ENCODE measurements around the gene FLOT1.

Gene FLOT1, protein sequence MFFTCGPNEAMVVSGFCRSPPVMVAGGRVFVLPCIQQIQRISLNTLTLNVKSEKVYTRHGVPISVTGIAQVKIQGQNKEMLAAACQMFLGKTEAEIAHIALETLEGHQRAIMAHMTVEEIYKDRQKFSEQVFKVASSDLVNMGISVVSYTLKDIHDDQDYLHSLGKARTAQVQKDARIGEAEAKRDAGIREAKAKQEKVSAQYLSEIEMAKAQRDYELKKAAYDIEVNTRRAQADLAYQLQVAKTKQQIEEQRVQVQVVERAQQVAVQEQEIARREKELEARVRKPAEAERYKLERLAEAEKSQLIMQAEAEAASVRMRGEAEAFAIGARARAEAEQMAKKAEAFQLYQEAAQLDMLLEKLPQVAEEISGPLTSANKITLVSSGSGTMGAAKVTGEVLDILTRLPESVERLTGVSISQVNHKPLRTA

DNA sequence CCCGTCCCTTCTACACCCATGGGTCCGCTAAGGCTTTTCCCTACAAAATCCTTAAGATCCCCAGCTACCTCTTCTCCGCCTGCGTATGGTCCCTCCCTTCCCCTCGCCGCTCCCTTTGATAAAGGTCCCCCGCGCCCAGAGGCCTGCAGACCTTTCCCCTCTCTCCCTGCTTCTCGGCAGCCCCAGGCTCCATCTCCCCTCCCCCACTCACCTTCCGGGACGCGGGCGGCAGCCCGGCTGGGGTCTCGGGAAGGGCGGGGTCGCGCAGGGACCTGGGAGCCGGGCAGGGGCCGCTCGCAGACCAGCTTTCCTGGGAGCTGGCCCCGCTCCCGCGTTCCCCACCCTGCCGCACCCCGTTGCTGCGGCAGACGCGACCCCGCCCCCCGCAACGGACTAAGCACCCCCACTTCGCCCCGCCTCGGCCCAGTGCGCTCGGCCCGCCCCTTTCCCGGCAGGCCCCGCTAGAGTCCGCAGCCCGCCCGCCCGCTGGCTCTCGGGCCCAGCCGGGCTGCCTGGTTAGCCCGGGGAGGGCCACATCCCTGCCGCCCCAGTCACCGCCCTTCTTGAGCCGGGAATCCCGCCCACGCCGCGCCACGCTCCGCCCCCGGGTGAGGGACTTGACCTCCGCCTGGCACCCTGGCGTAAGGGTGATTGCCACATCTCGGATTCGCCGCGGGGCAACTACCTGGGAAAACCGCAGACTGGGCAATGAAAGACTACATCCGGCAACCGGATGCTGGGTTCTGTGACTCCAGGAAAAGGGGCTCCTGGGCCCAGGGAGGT is at the start of gene FLOT1:
FLOT1 (minus strand) TSS at position 372 of the 783 bp plus-strand sequence. CDS start 498 bp downstream, outside the sequence.
- Mint-ChIP-seq H3K36me3 (ENCODE audit: low read depth) (peaks cover 48% of the 10 kb centered on the region), H3K27ac (peak within 1 kb of the TSS; percentile 92), H3K27me3 (ENCODE audit: low read depth) (no peaks in the 10 kb centered on the region), H3K9me3 (no peaks in the 10 kb centered on the region), H3K4me3 (peak within 1 kb of the TSS; percentile 95), H3K4me1 (ENCODE audit: low read depth) (peaks cover 53% of the 10 kb centered on the region)
- DNase-seq (ENCODE audit: low spot score), result peak; percentile 98

- no peak for DNase-seq (ENCODE audit: low spot score)
- Mint-ChIP-seq H3K9me3 (peaks cover 5% of the 10 kb centered on the region), H3K27ac (no peak overlapping the region), H3K4me3 (no peak overlapping the region), H3K27me3 (ENCODE audit: low read depth) (no peaks in the 10 kb centered on the region), H3K36me3 (ENCODE audit: low read depth) (peaks cover 7% of the 10 kb centered on the region), H3K4me1 (ENCODE audit: low read depth) (peaks cover 59% of the 10 kb centered on the region)
Measured at GRCh38 chr6:30790724-30791383, 48.4 kb upstream of the FLOT1 start.

DNA sequence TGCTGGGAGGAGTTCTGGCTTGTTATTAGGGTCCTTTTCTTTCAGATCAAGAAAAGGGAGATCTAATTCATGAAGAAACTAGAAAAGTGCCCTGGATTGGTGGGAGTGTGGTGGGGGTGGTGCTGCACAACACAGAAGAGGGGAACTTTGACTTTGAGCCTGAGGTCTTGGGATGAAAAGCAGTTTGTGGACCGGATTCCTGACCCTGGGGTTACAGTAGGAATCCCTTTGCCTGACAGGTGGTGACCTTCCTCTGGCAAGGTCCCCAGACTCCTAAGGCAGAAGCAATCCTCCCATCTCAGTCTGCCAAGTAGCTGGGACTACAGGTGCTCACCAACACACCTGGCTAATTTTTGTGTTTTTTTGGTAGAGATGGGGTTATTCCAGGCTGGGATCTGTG is 47.1 kb upstream of the FLOT1 start:
- DNase-seq (ENCODE audit: low spot score), result no peak
- Mint-ChIP-seq H3K27ac (no peak overlapping the region), H3K4me1 (ENCODE audit: low read depth) (peaks cover 61% of the 10 kb centered on the region), H3K27me3 (ENCODE audit: low read depth) (no peaks in the 10 kb centered on the region), H3K9me3 (peaks cover 9% of the 10 kb centered on the region), H3K36me3 (ENCODE audit: low read depth) (peaks cover 7% of the 10 kb centered on the region), H3K4me3 (peak overlapping the region; percentile 57)

DNA sequence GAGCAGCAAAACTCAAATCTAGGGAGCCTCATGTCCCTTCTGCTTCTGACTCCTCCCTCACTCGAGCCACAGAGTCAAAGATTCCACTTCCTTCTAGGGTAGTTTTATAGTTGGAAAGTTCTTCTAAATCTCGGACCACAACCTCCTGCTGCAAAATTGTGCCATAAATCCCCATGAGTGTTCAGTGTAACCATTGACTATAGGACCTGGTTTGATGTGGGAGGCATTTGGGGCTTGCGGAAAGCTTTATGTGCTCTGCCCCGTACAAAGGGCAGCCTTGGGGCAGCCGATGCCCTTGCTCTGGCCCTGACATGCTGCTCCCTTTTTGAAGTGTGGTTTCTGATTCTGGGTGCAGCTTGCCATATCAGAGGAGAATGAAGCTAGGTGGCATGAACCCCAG is 45.5 kb upstream of the FLOT1 start:
- Mint-ChIP-seq H3K4me1 (ENCODE audit: low read depth) (peaks cover 54% of the 10 kb centered on the region), H3K4me3 (peak overlapping the region; percentile 74), H3K36me3 (ENCODE audit: low read depth) (peaks cover 7% of the 10 kb centered on the region), H3K27ac (peak overlapping the region; percentile 87), H3K9me3 (peaks cover 9% of the 10 kb centered on the region), H3K27me3 (ENCODE audit: low read depth) (no peaks in the 10 kb centered on the region)
- peak; percentile 66 for DNase-seq (ENCODE audit: low spot score)

DNA sequence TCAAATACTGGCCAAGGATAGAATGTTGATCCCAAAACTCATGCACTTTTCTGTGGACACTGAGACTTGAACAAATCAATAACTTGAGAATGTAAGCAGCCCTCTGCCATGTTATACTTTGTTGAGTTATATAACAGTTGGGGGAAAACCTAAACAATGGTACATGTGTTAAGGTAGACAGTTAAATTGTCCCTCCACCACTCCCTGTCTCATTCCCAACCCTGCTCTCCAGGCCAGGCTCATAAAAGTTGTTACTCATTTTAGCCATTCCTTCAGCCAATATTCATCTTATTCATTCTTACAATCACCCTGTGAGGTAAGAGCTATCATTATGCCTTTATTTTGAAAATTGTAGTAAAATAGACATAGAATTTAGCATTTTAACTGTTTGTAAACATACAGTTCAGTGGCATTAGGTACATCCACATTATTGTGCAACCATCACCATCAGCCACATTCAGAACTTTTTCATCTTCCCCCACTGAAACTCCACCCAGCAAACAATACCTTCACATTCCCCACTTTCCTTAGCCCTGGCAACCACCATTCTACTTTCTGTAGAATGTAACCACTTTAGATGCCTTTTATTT is 40.0 kb upstream of the FLOT1 start:
- Mint-ChIP-seq H3K4me3 (no peak overlapping the region), H3K4me1 (ENCODE audit: low read depth) (peaks cover 57% of the 10 kb centered on the region), H3K36me3 (ENCODE audit: low read depth) (peaks cover 7% of the 10 kb centered on the region), H3K9me3 (peaks cover 9% of the 10 kb centered on the region), H3K27ac (no peak overlapping the region), H3K27me3 (ENCODE audit: low read depth) (no peaks in the 10 kb centered on the region)
- DNase-seq (ENCODE audit: low spot score), result no peak

DNA sequence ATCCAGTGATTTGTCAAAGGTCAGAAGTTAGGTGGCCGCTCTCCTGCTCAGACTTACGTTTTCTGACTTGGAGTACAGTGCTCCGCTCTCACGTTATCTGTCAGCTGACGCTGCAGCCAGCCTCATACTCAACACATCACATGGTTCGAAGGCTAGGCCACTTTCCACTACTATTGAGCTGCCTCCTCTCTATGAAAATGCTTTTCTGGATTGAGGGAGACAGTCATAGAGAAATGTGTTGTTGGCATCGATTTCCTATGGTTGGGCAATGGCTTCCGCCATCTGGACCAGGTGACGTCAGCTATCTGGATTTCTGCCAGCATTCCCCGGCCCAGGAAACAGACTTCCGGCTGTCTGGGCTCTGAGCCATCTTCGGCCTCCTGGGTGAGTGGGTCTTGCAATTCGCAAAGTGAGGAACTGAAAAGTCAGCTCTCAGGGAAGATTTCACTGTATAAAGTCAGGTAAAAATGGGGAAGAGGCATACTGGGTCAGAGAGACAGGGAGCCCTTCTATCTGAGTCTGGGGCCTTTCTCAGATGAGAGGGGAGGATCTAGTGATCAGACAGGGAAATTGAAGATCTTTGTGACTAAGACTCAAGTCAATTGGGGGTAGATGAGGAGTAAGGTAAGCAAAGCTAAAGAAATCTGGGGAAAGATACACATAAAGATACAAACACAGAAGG is 39.4 kb upstream of the FLOT1 start:
- H3K27me3 Mint-ChIP-seq (ENCODE audit: low read depth), result no peaks in the 10 kb centered on the region
- peaks cover 8% of the 10 kb centered on the region for H3K9me3 Mint-ChIP-seq
- peaks cover 60% of the 10 kb centered on the region for H3K4me1 Mint-ChIP-seq (ENCODE audit: low read depth)
- peak overlapping the region; percentile 53 for H3K4me3 Mint-ChIP-seq
- DNase-seq (ENCODE audit: low spot score), result no peak
- H3K36me3 Mint-ChIP-seq (ENCODE audit: low read depth), result peaks cover 6% of the 10 kb centered on the region
- H3K27ac Mint-ChIP-seq, result no peak overlapping the region

GRCh38 chr6:30781395-30781742 is 38.9 kb upstream of the FLOT1 start:
- H3K9me3 Mint-ChIP-seq, result peaks cover 4% of the 10 kb centered on the region
- H3K4me1 Mint-ChIP-seq (ENCODE audit: low read depth), result peaks cover 55% of the 10 kb centered on the region
- H3K36me3 Mint-ChIP-seq (ENCODE audit: low read depth), result peaks cover 2% of the 10 kb centered on the region
- H3K27me3 Mint-ChIP-seq (ENCODE audit: low read depth), result no peaks in the 10 kb centered on the region
- no peak for DNase-seq (ENCODE audit: low spot score)
- H3K4me3 Mint-ChIP-seq, result no peak overlapping the region
- H3K27ac Mint-ChIP-seq, result no peak overlapping the region

GRCh38 chr6:30780642-30780920 is 38.1 kb upstream of the FLOT1 start:
- H3K27ac Mint-ChIP-seq, result no peak overlapping the region
- DNase-seq (ENCODE audit: low spot score), result no peak
- H3K27me3 Mint-ChIP-seq (ENCODE audit: low read depth), result no peaks in the 10 kb centered on the region
- peaks cover 50% of the 10 kb centered on the region for H3K4me1 Mint-ChIP-seq (ENCODE audit: low read depth)
- H3K36me3 Mint-ChIP-seq (ENCODE audit: low read depth), result no peaks in the 10 kb centered on the region
- H3K4me3 Mint-ChIP-seq, result no peak overlapping the region
- peaks cover 4% of the 10 kb centered on the region for H3K9me3 Mint-ChIP-seq

- H3K9me3 Mint-ChIP-seq, result peaks cover under 1% of the 10 kb centered on the region
- H3K4me1 Mint-ChIP-seq (ENCODE audit: low read depth), result peaks cover 46% of the 10 kb centered on the region
- no peak overlapping the region for H3K4me3 Mint-ChIP-seq
- H3K27ac Mint-ChIP-seq, result no peak overlapping the region
- no peaks in the 10 kb centered on the region for H3K27me3 Mint-ChIP-seq (ENCODE audit: low read depth)
- H3K36me3 Mint-ChIP-seq (ENCODE audit: low read depth), result no peaks in the 10 kb centered on the region
- DNase-seq (ENCODE audit: low spot score), result no peak
Measured at GRCh38 chr6:30779850-30780641, 37.6 kb upstream of the FLOT1 start.

GRCh38 chr6:30778001-30778635 is 35.6 kb upstream of the FLOT1 start:
- Mint-ChIP-seq H3K4me3 (peak overlapping the region; percentile 39), H3K27me3 (ENCODE audit: low read depth) (no peaks in the 10 kb centered on the region), H3K9me3 (no peaks in the 10 kb centered on the region), H3K36me3 (ENCODE audit: low read depth) (no peaks in the 10 kb centered on the region), H3K4me1 (ENCODE audit: low read depth) (peaks cover 50% of the 10 kb centered on the region), H3K27ac (no peak overlapping the region)
- DNase-seq (ENCODE audit: low spot score), result no peak

DNA sequence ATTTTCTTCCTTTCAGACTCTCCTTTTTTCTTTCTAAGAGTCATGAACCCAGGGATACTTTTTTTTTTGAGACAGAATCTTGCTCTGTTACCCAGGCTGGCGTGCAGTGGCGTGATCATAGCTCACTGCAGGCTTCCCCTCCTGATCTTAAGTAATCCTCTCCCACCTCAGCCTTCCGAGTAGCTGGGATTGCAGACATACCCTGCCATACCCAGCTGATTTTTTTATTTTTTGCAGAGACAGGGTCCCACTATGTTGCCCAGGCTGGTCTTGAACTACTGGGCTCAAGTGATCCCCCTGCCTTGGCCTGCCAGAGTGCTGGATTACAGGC is 34.6 kb upstream of the FLOT1 start:
- Mint-ChIP-seq H3K9me3 (no peaks in the 10 kb centered on the region), H3K27ac (no peak overlapping the region), H3K4me1 (ENCODE audit: low read depth) (peaks cover 52% of the 10 kb centered on the region), H3K4me3 (peak overlapping the region; percentile 17), H3K36me3 (ENCODE audit: low read depth) (no peaks in the 10 kb centered on the region), H3K27me3 (ENCODE audit: low read depth) (no peaks in the 10 kb centered on the region)
- no peak for DNase-seq (ENCODE audit: low spot score)

- H3K27ac Mint-ChIP-seq, result no peak overlapping the region
- H3K4me1 Mint-ChIP-seq (ENCODE audit: low read depth), result peaks cover 47% of the 10 kb centered on the region
- H3K9me3 Mint-ChIP-seq, result no peaks in the 10 kb centered on the region
- no peak for DNase-seq (ENCODE audit: low spot score)
- no peaks in the 10 kb centered on the region for H3K36me3 Mint-ChIP-seq (ENCODE audit: low read depth)
- no peaks in the 10 kb centered on the region for H3K27me3 Mint-ChIP-seq (ENCODE audit: low read depth)
- no peak overlapping the region for H3K4me3 Mint-ChIP-seq
Measured at GRCh38 chr6:30776390-30777154, 34.1 kb upstream of the FLOT1 start.
